Fibroblast of skin of abdomen (primary cell): ENCODE measurements around the gene FBXW9.
"Not testable (repeated sequence)": the region's sequence is repeated elsewhere in the genome, so short reads cannot be mapped to it uniquely, and the experiment has no call there.

Experiments
- DNase-seq: peaks from one replicate; pipeline ENCODE4 v3.0.0-alpha.2; 2013

FBXW9 gene

GRCh38 chr19:12680034-12680433, 16.4 kb downstream of the FBXW9 start:
- DNase-seq = no peak

- DNase-seq = not testable (repeated sequence)
Measured at GRCh38 chr19:12678039-12678438, 18.4 kb downstream of the FBXW9 start.

DNA sequence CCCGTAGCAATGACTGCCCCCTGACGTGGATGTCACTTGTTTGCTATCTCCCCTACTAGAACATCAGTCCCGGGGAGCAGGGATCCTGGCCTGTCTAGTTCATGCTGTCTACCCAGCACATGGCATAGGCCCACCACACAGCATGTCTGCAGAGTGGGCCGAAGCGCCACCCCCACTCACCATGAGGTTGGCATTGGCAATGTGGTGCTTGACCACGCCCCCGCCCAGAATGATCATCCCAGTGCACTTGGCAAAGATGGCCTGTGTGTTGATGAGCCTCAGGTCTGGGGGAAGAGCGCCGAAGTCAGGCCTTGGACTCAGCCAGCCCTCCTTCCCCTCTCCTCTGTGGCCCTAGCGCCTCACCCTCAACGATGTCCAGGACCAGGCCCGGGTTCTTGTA, 19.5 kb downstream of the FBXW9 start:
- DNase-seq = no peak

GRCh38 chr19:12676384-12676792, 20.0 kb downstream of the FBXW9 start:
- DNase-seq = peak; percentile 65

DNA sequence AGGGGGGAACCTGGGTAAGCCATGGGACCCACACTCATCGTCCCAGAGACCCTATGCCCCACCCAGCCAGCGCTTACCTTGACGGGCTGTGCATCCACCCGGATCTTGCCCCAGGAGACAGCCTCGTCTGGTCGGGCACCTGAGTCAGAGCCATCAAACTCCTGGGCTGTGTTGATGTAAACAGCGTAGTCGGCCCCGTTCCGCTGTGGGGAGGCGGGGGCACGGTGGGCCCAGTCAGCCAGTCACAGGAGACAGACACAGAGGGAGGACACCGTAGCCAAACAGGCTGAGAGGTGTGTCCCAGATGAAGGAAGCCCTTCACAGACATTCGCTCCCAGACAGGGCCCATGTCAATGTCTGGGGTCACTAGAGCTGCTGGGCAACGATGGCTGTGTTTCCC, 20.5 kb downstream of the FBXW9 start:
- DNase-seq = no peak

- no peak for DNase-seq
Measured at GRCh38 chr19:12675399-12675798, 21.0 kb downstream of the FBXW9 start.

DNA sequence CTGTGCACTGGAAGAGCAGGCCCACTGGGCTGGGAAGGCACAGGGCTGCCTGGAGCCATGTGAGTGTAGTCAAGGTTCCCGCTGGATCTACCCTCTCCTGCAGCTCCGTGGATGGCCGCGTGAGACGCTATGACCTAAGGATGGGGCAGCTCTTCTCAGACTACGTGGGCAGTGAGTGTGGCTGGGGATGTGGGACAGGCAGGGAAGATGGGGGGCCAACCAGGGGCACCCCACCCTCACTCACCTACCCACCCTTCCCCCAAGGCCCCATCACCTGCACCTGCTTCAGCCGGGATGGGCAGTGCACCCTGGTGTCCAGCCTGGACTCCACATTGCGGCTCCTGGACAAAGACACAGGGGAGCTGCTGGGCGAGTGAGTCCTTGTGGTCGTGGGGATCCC, 23.7 kb downstream of the FBXW9 start:
- no peak for DNase-seq

GRCh38 chr19:12670159-12670928, 26.1 kb downstream of the FBXW9 start:
- DNase-seq = no peak

GRCh38 chr19:12669270-12670158, 26.9 kb downstream of the FBXW9 start:
- peak; percentile 78 for DNase-seq

DNA sequence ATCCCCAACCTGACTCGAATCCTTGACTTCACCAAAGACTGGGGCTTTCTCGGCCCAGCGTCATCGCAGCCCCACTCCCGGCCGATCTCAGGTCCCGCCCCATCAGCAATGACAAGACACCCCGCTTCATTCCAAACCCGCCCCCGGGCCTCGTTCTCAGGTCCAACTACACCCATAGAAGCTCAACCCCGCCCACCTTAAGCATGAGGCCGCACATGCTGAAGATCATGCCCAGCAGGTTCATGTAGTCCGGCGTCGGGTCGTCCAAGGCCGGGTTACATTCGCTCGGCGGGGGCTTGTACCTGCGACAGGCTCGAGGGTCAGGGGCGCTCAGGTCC, 27.5 kb downstream of the FBXW9 start:
- DNase-seq = peak; percentile 27

GRCh38 chr19:12668346-12668745, 28.1 kb downstream of the FBXW9 start:
- no peak for DNase-seq

- DNase-seq = no peak
Measured at GRCh38 chr19:12667731-12668302, 28.6 kb downstream of the FBXW9 start.

DNA sequence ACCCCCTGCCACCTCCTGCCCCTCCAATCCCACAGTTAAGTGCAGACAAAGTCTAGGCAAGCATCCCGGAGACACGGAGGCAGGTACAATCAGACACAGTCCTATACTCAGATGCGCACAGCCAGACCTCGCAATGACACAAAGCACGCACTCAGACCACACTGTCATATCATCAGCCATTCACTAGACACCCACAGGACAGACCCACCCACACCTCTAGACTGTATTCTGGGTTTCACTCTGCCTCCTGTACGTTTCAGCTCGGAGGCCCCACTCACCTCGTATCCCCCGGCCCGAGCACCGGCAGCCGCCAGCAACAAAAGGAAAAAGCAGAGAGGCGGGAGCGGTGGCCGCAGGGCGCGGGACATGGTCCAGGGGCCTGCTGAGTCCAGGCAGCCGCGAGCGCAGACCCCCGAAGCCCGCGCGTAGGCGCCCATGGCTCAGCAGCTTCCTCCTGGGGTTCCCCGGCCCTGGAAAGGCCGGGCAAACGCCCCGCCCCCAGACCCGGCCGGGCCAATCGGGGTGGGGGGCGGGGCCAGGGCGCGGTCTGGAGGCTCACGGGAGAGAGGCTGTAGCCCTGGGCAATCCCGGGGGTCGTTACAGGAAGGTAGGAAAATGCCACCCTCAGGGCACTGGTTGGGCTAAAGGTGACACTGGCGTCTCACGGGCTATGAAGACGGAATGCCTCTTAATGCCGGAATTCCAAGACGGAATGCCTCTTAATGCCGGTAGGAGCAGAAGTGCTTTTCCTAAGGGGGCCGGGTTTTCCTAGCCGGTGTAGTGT, 30.0 kb downstream of the FBXW9 start, which contains the start of the genes MAN2B1 and WDR83:
Gene MAN2B1, minus strand, starts transcription at position 478 of the 784 bp plus-strand sequence. Its CDS starts 41 bp downstream, at position 437.
Gene WDR83, plus strand, starts transcription at position 543 of the 784 bp plus-strand sequence. CDS start 2,984 bp downstream, outside the sequence.
- DNase-seq = peak; percentile 62

DNA sequence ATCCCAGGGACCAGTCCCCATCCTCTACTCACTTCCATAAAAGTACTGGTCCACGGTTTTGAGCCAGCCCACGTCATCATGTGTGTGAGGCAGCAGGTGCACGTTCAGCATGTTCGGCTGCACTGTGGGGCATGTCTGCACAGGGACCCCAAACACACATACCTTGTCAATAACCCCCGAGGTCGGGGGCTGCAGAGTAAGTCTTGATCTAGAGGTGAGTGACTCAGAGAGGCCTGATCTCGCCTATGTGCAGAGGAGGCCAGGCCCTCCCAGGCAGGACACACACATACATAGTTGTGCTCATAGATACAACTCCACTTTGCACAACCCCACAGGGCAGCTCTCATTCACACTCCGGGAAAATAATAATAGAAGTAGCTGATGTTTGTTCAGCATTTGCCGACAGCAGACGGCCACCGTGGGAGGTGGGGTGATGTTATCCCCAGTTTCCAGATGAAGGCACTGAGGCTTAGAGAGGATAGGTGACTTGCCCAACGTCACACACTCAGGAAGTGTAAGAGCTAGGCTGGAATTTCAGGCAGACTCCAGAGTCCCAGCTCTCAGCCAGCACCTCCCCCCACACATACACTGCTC, 30.7 kb downstream of the FBXW9 start:
- no peak for DNase-seq

DNA sequence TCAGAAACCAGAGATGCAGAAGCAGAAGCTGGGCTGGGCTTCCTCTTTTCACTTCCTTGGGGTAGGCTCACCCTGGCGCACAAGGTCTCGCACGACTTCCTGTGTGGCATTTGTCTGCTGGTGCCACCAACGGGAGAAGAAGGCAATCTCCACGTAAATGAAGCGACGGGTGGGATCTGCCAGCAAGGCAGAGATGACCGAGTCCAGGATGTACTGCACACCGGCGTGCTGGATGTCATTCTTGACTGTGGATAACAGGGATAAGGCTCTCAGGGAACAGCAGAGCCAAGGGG, 31.2 kb downstream of the FBXW9 start:
- no peak for DNase-seq

DNA sequence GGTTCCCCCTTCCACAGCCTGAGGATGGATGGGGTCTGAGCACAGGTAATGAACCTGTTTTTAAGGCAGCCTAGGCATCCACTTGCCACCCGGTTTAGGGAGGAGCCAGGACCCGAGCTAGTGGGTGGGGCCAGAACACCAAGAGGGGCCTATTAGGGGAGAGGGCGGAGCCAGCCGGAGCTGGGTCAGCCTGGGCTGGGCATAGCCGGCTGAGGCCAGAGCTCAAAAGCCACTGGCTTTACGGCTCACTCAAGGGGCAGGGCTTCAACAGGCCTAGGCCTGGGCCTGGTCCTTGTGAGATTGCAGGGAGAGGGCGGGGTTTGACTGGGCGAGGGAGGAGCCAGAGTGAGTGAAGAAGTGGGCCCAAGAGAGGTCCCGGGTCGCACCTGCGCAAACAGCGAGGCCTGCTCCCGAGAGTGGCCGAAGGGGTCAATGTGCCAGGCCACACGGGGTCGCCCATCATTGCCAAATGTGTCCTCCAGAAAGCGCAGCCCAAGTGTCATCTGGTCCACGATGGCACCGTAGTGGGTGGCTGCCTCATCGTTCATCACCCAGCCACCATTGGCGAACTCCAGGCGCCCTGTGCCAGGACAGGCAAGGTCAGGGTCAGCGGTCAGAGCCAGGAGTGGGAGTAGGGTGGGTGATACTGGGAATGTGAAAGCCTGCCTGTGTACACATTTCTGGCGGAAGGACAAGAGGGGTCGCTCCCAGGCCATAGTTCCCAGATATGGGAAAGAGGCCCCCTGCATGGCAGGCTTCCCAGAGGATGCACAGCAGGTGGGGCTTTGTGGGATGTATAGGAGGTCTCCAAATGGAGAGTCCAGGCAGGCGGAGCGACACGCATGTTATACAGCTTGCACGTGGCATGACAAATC, 31.8 kb downstream of the FBXW9 start:
- no peak for DNase-seq

DNA sequence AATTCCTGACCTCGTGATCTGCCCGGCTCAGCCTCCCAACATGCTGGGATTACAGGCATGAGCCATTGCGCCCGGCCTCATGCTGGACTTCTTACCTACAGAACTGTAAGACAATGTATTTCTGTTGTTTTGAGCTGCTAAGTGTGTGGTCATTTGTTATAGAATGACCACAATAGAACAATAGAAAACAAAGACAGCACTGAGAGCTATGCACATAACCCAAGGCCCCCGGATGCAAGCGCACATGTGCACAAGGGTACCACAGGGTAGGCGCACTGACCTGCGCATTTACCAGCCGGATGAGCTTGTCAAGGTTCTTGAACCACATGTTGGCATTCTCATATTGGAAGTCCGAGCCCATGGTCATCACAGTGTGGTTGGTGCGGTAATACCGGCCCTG, 35.5 kb downstream of the FBXW9 start:
- no peak for DNase-seq

DNA sequence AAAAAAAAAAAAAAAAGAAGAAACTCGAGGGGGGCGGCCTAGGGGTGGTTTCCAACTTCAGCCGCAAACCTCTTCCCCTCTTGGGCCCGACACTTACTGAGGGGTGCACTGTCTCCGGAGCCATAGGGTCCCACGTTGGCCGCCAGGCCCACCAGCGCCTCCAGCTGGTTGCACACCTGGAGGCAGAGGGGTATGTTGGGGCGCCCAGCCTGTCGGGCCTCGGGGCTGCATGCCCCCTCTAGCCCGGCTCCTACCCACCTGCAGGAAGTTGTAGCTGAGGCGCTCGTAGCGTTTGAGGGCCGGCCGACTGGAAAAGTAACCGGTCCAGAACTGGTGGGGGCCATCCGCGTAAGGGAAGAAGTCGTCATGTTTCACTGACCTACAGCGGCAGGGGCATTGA, 38.5 kb downstream of the FBXW9 start:
- no peak for DNase-seq

DNA sequence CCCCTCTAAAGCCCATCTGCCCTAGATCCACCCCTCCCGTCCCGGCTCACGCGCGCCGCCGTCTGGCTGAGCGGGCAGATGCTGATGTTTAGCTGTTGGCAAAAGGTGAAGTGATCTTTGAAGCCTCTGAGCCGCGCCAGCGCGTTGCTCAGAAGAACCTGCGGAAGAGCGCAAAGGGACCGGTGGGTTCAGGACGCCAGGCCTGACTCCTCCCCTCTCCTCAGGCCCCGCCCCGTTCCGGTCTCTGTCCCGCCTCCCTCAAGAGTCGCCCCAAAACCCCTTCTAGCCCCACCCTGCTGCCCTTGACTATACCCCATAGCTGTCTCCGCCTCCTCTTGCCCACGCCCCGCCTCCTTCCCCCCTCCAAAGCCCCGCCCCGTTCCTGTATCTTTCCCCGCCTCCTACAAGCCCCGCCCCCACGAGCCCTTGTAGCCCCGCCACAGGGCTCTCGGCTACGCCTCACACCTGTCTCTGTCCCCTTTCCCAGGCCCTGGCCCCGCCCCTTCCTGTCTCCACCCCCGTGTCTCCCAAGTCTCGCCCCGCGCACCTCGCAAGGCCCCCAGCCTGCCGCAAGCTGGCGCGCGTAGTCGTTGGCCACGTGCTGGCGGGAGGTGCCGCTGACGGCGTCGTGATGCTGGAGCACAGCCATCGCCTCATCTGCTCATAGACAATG, 39.4 kb downstream of the FBXW9 start:
- no peak for DNase-seq

DNA sequence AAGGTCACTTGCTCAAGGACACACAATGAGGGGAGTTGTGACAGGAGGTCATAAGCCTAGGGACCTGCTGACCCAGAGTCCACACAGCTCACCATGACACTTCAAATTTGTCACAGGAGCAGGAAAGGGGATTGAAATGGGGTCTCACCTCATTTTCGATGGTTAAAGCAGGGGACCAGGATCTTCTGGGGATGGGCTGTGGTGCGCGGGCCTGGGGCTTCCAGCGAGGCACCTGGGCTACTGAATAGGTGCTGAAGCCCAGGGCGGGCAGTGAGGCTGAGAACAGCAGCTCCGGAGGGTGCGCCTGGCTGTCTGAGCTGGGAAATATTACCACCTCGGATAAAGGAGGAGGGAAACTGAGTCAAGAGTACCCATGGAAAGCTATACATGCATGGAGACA, 40.9 kb downstream of the FBXW9 start:
- DNase-seq = no peak

DNA sequence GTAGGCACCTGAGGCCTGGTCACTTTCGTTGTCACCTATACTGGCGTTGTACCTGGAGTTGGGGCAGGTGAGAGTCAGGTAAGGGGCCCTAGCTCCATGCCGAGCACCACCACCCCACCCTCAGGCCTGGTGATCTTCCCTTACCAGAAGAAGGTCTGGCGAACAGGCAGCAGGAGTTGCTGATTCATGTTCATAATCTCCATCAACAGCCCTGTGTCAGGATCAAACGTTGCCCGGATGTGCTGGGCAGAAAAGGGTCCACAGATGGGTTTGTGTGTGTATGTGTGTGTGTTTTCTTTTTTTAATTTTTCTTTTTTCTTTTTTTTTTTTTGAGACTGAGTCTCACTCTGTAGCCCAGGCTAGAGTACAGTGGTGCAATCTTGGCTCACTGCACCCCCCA, 44.2 kb downstream of the FBXW9 start:
- no peak for DNase-seq
